GM12875 (cell line): ENCODE results near the gene BCL2L1.
"Not testable (repeated sequence)": the region's sequence is repeated elsewhere in the genome, so short reads cannot be mapped to it uniquely, and the experiment has no call there.

Experiments
- H3K4me3 ChIP-seq: one replicate; pipeline ENCODE4 v1.5.1; 2011; ENCODE audit warnings: low read depth, low read length, control low read depth
- TF ChIP-seq, protein P1 (sequence below): IDR thresholded peaks from 2 replicates; pipeline ENCODE4 v1.5.1; 2011; ENCODE audit warnings: low read depth, mild to moderate bottlenecking, control low read depth, inconsistent platforms, low read length, moderate library complexity, borderline replicate concordance; ENCODE audit not compliant: insufficient read depth

Gene BCL2L1

DNA sequence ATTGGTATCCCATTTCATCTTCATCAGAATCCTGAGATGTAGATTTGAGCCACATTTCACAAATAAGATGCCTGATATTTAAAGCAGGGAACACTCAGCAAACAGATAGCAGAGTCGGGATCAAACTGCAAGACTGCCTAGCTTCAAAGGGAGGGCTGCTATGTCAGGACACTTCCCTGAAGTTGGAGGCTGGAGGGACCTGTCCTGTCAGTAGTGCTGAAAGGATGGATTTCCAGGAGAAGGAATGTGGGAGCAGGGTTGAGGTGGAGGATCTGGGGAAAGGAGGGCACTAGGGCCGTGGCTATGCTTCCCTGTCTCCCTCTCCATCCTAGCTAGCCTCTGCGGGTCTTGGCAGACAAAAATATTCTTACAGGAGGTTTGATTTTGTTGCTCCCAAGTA, 52.8 kb downstream of the BCL2L1 start:
- H3K4me3 ChIP-seq: no peak overlapping the region
- TF ChIP-seq, protein P1, sequence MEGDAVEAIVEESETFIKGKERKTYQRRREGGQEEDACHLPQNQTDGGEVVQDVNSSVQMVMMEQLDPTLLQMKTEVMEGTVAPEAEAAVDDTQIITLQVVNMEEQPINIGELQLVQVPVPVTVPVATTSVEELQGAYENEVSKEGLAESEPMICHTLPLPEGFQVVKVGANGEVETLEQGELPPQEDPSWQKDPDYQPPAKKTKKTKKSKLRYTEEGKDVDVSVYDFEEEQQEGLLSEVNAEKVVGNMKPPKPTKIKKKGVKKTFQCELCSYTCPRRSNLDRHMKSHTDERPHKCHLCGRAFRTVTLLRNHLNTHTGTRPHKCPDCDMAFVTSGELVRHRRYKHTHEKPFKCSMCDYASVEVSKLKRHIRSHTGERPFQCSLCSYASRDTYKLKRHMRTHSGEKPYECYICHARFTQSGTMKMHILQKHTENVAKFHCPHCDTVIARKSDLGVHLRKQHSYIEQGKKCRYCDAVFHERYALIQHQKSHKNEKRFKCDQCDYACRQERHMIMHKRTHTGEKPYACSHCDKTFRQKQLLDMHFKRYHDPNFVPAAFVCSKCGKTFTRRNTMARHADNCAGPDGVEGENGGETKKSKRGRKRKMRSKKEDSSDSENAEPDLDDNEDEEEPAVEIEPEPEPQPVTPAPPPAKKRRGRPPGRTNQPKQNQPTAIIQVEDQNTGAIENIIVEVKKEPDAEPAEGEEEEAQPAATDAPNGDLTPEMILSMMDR: no peak

DNA sequence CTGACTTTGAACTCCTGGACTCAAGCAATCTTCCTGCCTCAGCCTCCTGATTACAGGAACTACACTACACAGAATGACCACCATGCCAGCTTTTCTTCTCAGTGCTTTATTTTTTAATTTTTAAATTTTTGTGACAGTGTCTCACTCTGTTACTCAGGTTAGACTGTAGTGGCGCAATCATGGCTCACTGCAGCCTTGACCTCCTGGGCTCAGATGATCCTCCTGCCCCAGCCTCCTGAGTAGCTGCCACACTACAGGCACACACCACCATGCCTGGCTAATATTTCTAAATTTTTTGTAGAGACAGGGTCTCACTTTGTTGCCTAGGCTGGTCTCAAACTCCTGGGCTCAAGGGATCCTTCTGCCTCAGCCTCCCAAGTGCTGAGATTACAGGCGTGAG, 53.7 kb downstream of the BCL2L1 start:
- H3K4me3 ChIP-seq: not testable (repeated sequence)

DNA sequence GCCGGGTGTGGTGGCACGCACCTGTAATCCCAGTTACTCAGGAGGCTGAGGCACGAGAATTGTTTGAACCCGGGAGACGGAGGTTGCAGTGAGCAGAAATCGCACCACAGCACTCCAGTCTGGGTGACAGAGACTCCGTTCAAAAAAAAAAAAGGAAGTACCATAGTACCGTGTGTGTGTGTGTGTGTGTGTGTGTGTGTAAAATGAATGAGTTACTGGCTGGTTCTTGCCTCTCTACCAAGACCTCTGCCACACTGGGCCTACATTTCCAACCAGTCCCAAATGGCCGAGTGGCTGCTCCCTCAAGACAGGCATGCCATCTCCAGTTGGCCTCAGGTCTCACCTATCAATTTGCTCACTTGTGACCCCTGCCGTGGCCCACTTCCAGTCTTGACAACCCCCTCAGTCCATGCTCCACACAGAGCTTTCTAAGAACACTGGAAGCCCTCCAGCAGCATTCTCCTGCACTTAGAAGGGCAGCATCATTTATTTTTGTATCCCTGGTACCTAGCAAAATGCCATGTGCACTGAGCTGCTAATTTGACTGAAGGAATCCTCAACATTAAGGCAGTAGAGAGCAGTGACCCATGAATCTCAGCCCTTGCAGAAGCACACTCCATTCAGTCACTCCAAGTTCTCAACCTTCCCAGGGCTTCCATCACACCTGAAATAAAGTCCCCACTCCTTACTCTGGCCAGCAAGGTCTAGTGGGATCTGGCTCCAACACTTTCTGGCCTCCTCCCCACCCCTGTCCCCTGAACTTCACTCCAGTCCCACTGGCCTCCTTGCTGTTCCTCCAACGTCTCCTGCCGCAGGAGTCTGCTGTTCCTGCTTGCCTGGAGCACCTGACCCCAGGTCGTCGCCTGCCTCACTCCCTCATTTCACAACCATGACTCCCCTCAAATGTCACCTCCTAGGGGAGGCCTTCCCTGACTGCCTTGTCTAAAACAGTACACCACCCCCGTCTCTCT, 55.1 kb downstream of the BCL2L1 start:
- H3K4me3 ChIP-seq: no peak overlapping the region
- TF ChIP-seq, protein P1: no peak

DNA sequence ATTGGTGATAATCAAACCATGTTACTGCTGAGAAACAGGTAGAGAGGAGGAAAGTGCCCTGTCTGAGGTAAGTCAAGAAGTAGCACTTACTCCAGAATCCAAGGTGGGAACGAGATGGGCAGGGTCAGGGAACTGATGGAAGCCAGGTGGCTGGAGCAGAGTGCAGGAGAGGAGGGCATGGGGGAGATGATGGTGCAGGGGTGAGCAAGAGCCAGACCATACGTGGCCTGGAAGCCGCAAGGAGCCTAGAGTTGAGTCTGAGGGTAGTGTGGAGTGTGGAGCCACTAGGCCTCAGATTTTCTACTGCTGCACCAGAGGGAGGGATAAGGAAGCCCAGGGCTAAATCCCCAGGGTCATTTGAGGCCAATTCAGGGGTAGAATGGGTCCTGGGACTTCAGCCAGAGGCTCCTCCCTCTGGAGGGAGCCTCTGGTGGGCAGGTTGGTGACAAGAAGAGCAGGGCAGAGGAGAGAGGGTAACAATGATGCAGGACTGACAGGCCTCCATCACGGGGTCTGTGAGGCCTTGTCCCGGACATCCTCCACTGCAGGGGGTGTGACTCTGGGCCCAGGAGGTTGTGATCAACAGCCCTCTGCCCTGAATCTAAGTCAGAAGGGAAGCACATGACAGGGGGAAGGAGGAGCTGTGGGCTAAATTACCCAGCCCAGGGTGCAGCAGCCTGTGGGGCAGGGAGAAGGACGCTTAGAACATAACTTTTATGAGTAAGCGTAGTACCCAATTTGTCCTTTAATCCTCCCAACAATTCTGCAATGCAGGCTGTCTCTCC, 56.2 kb downstream of the BCL2L1 start:
- no peak overlapping the region for H3K4me3 ChIP-seq
- TF ChIP-seq, protein P1: no peak

DNA sequence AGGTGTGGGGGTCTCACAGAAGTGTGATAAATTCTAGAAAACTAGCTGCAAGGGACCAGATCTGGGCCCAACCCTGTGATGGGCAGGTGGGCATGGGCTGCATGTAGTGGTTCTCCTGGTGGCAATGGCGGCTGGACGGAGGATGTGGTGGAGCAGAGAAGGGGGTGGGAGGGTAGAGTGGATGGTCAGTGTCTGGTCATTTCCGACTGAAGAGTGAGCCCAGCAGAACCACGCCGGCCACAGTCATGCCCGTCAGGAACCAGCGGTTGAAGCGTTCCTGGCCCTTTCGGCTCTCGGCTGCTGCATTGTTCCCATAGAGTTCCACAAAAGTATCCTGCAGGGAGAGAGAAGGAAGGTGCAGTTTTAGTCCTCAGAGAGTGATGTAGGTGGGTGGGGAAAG, 56.9 kb downstream of the BCL2L1 start:
- TF ChIP-seq, protein P1: no peak
- H3K4me3 ChIP-seq: no peak overlapping the region

DNA sequence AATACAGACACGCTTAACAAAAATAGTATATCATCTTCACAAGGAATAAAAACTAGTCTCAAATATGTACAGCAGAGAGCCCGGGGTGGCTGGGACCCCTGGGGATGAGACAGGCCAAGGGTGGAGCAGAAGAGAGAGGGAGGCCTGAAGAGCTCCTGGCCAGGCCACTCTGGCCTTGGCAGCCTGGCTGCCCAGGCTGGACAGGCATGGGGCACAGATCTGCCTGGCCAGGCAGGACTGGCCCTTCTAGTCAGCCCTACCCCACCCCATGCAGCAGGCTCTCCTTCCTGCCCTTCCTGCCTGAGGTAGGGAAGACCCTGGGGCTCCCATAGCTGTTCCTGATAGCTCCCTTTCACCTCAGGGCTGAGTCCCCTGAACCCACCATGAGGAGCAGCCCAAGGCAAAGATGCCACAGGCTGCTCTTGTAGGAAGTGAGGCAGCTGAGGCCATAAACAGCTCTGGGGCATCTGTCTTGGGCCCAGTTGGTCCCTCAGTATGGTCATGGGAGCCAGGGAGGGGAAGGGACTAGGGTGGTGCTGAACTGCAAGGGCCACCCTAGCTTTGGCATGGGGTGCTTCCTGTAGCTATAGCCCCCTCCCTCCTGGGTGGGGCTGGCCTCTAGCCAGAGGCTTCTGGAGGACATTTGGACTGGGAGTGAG, 57.8 kb downstream of the BCL2L1 start:
- no peak overlapping the region for H3K4me3 ChIP-seq
- TF ChIP-seq, protein P1: no peak

DNA sequence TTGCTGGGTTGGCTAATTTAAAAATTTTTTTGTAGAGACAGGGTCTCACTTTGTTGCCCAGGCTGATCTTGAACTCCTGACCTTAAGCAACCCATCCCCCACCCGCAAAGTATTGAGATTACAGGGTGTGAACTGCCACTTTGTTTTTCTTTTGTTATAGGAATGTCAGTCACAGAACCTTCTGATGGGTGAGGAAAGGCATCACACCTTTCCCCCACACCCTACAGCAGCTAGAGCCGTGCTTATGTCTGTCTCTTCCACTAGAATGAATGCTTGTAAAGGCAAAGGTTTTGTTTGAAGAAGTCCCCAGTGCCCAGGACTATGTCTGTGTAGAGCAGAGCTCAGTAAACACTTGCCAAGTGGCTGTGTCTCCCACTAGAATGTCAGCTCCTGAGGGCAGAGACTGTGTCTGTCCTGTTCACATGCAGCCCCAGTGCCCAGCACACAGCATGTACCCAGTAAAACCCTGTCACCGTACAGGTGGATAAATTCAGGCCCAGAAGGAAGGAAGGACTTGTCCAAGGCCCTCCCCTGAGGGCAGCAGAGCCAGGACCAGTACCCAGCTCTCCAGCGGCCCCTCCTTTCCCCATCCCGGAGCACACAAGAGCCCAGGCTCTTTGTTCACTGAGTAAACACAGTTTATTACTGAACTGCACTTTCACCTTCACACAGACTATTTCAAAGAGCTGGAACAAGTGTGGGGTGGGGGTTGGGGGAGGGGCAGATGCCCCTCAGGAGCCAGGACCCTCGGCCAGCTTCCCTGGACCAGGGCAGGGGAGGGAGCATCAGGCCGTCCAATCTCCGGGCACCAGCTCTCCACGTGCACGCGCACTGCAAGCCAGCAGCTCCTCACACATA, 58.6 kb downstream of the BCL2L1 start:
- no peak overlapping the region for H3K4me3 ChIP-seq
- TF ChIP-seq, protein P1: no peak
